Urinary bladder (tissue), 4 donors: ENCODE measurements around the gene TMEM178B. TPM values are rescaled to one million over a fixed set of nuclear protein-coding genes. Genes with fewer than 3 reads are reported as not detected.

Source experiments
- DNase-seq: peaks from one replicate; pipeline ENCODE4 v3.0.0-alpha.2; 2015; ENCODE audit errors: extremely low spot score
- H3K27ac ChIP-seq: one replicate; pipeline ENCODE4 v1.5.1; 2013; ENCODE audit warnings: low read depth, mild to moderate bottlenecking, moderate library complexity
- H3K36me3 ChIP-seq: one replicate; pipeline ENCODE4 v1.6.1; 2013; ENCODE audit warnings: mild to moderate bottlenecking, moderate library complexity; ENCODE audit not compliant: insufficient read depth
- H3K4me1 ChIP-seq: one replicate; pipeline ENCODE4 v1.6.1; 2013; ENCODE audit warnings: mild to moderate bottlenecking, moderate library complexity; ENCODE audit not compliant: insufficient read depth
- H3K4me3 ChIP-seq: one replicate; pipeline ENCODE4 v1.5.1; 2013; ENCODE audit warnings: low read depth, low read length
- WGBS: extraction: QIAGEN DNeasy Blood & Tissue Kit; methylation state at CpG from one replicate; pipeline ENCODE4 v1.1.7; 2013; 5-methylcytosine and 5-hydroxymethylcytosine counted together
- polyA plus RNA-seq: library from polyadenylated mRNA; stranded (reverse); fragments of 200-250 nt; gene quantifications from one replicate; pipeline ENCODE4 v1.2.3, GENCODE V29; 2013
- small RNA-seq: library from RNA; depleted of rRNA; stranded (forward); fragments of <200 nt; gene quantifications from one replicate; pipeline ENCODE3, GENCODE V24; 2014
- total RNA-seq: library from RNA; depleted of rRNA; stranded (reverse); fragments of >200 nt; gene quantifications from one replicate; pipeline ENCODE4 v1.2.3, GENCODE V29; 2014
- donor health status: healthy with polysubstance abuse.
- donor health status: healthy.

The TMEM178B gene
- total and polyA plus RNA-seq, 2 donors: 0.57 to 2.0 TPM

DNA sequence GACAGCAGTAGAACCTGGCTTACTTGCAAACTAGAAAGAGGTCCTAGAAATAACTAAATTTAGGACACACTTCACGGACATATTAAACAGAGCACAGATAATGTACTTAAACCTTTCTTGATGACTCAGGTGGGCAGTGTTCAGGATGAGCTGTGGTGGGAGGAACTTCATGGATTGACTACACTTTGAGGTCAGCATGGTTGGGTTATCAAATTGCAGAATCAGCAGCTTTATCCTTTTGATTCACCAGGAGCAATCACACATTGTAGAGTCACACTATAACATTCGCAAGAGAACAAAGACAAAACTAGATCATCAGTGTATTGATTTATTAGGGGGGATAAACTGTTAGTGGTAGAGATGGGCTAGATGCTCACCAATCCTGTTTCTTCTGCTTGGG, 438.7 kb downstream of the TMEM178B start:
- DNase-seq: no peak
- H3K36me3 ChIP-seq: no peaks in the 10 kb centered on the region
- no peak overlapping the region for H3K4me3 ChIP-seq
- WGBS: 93% methylated on average over 2 of the region's 2 CpGs
- H3K4me1 ChIP-seq: no peaks in the 10 kb centered on the region
- H3K27ac ChIP-seq: no peak overlapping the region

DNA sequence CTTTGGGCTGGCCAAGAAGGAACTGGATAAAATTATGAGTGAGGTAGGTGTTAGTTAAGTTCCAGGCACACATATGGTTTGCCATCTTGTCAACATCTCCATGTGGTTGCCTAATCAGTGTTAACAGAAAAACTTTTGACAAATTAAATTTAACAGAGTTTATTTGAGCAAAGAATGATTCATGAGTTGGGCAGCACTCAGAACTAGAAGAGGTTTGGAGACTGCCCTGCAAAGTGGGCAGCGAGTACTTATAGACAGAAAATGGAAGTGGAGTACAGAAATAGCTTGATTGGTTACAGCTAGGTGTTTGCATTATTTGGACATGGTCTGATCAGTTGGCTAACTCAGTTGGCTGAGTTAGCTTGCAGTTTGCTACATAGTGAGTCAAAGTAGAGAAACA, 439.9 kb downstream of the TMEM178B start:
- Histone ChIP-seq H3K27ac (no peak overlapping the region), H3K4me3 (no peak overlapping the region)
- WGBS: 95% methylated on average over 1 of the region's 1 CpG

DNA sequence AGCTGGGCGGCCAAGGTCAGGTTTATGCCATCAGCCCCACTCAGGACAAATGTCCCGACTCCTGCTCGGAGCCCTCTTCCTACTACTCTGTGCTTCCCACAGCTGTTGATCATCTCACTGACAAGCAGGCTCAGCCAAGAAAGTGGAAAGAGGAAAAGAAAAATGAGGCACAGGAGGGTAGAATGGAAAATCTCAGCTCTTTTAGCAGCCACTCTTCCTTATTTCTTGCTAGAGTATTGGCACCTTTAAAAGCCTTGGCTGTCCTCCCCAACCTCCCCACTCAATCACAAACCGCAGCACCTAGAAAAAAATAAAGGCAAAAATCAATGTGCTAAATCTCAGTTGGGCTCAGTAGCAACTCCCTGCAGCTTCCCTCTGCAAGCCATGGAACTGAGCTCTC, 442.1 kb downstream of the TMEM178B start:
- H3K27ac ChIP-seq: no peak overlapping the region
- no peak overlapping the region for H3K4me3 ChIP-seq
- H3K36me3 ChIP-seq: no peaks in the 10 kb centered on the region
- no peaks in the 10 kb centered on the region for H3K4me1 ChIP-seq
- no peak for DNase-seq
- 60% methylated on average over 4 of the region's 4 CpGs for whole genome bisulfite sequencing

More for the DNA sequence above, 439.9 kb downstream of the TMEM178B start:
- H3K4me1 ChIP-seq: no peaks in the 10 kb centered on the region
- H3K36me3 ChIP-seq: no peaks in the 10 kb centered on the region
- DNase-seq: no peak

DNA sequence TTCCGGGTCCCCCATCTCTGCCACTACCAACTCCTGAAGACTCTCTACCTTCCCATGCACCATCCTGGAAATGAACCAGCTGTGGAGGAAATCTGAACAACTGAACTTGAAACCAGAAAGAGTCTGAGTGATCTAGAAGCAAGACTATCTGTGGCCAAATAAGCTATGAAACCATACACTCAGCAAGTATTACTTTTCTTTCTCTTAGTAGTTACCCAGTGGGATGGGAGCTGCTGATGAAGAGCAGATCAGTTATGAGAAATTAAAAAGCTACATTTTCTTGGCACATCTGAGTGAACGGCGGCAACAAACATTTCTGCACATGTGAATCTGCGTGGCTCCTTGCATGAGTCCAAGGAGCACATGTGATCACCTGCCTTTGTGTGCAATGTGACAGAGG, 445.8 kb downstream of the TMEM178B start:
- no peaks in the 10 kb centered on the region for H3K36me3 ChIP-seq
- WGBS: 95% methylated on average over 4 of the region's 4 CpGs
- no peak for DNase-seq
- H3K4me1 ChIP-seq: no peaks in the 10 kb centered on the region
- no peak overlapping the region for H3K4me3 ChIP-seq
- H3K27ac ChIP-seq: no peak overlapping the region

DNA sequence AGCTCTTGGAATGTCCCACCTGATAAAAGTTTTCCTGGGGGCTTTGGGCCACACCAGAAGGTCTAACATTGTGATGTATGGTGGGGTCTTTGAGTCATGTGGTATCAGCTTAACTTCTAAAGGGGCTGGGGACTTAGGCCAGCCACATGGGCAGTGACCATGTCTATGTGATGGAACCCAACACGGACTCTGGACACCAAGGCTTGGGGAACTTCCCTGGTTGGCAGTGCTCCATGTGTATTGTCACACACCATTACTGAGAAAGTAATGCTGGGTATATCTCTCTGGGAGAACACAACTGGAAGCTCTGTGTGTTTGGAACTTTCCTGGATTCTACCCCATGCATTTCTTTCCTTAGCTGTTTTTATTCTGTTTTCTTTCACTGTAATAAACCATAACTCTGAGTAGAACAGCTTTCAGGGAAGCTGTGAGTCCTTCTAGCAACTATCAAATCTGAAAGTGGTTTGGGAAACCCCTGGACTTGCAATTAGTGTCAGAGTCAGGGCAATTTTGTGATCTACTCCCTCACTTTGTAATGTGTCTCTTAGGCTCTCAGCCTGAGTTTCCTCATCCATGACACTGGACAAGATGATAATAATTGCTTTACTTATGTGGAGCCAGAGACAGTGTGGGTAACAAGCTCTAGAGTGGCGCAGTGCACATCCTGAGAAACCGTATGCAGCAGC, 448.9 kb downstream of the TMEM178B start:
- DNase-seq: no peak
- Histone ChIP-seq H3K4me1 (no peaks in the 10 kb centered on the region), H3K27ac (no peak overlapping the region), H3K4me3 (no peak overlapping the region), H3K36me3 (no peaks in the 10 kb centered on the region)
- 60% methylated on average over 3 of the region's 3 CpGs for WGBS

DNA sequence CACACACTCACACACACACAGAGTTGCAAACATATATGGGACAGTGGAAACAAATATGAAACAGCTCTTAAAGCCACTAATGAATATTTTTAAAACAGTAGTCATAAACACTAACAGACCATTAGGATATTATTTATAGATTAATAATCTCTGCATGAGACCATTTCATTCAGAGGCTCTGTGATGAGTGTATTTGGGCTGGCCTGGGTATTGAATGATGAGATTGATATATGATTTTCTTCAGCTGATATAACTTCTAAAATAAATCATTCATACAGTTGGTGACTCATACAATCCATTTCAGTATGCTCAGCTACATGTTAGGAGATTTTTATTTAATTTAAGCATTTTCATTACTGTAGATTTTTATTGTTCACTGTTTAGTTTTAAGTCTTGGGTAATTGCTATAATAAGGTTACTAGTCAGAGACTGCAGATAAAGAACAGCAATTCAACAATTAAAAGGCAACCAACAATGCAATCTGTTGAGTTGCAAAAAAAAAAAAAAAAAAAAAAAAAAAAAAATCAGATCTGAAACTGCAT, 452.2 kb downstream of the TMEM178B start:
- Histone ChIP-seq H3K36me3 (no peaks in the 10 kb centered on the region), H3K27ac (no peak overlapping the region)
- no peak for DNase-seq

DNA sequence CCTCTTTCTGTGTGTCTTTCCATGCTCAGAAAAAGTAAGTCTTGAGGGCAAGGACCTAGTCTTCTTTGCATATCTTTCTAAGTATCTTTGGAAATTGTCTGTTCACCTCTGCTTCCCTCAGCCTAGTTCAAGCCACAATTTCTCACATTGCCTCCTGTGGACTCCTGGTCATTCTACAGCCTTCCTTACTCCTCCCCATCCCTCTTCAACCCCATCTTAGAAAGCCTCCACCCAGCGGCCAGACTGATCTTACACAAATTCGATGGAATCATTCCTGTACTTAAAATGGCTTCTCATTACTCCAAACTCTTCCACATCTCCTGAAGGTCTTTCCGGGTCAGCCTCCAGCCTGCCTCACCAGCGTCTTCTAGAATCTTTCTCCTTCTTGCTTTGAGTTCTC, 453.2 kb downstream of the TMEM178B start:
- no peaks in the 10 kb centered on the region for H3K4me1 ChIP-seq
- no peak for DNase-seq

More for the DNA sequence above, 452.2 kb downstream of the TMEM178B start:
- H3K4me1 ChIP-seq: no peaks in the 10 kb centered on the region
- H3K4me3 ChIP-seq: no peak overlapping the region

DNA sequence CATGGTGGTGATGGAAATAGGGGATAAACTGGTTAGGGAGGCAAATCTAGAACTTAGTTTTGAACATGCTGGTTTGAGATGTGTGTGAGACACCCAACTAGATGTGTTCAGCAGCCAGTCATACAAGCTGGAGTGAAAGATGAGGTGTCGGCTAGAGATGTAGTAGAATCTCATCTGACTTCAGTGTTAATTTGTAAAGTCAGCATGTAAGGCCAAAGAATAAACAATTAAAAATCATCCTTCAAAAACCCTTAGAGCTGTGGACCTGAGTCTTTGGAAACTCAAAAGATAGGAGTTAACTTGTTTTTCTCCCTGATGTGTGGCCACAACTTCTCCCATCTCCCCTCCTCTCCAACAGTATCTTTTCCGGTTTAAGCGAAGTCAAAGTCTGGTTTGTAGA, 454.5 kb downstream of the TMEM178B start:
- DNase-seq: no peak
- Histone ChIP-seq H3K4me1 (no peaks in the 10 kb centered on the region), H3K36me3 (no peaks in the 10 kb centered on the region), H3K27ac (no peak overlapping the region), H3K4me3 (no peak overlapping the region)
- 95% methylated on average over 3 of the region's 3 CpGs for WGBS

More for the DNA sequence above, 453.2 kb downstream of the TMEM178B start:
- 91% methylated on average over 4 of the region's 4 CpGs for WGBS
- Histone ChIP-seq H3K36me3 (no peaks in the 10 kb centered on the region), H3K4me3 (no peak overlapping the region), H3K27ac (no peak overlapping the region)

Small RNAs within 50 kb of the gene (small RNA-seq; reads per million reads assigned to genes)
- gene AC006362.1: not detected
- gene RNU4-74P: not detected

Other genes with a start within 250 kb of the TMEM178B start
- 98.2 TPM for gene BRAF, start 149.1 kb upstream of the TMEM178B start, total RNA-seq
- gene BRAF, start 149.1 kb upstream of the TMEM178B start, polyA plus RNA-seq: 8.4 TPM
- 32.7 TPM for gene MRPS33, start 59.1 kb upstream of the TMEM178B start, total RNA-seq
- 59.1 TPM for gene MRPS33, start 59.1 kb upstream of the TMEM178B start, polyA plus RNA-seq